HG02840 (cell line): ENCODE results near the gene SLC38A10.

ENCODE experiments used
- ATAC-seq: cut with Tn5 transposase; IDR thresholded peaks from one replicate; pipeline ENCODE4 v1.9.1; 2021; ENCODE audit warnings: mild to moderate bottlenecking, moderate library complexity, moderate number of reproducible peaks; ENCODE audit not compliant: unreplicated experiment, low FRiP score

Gene SLC38A10

DNA sequence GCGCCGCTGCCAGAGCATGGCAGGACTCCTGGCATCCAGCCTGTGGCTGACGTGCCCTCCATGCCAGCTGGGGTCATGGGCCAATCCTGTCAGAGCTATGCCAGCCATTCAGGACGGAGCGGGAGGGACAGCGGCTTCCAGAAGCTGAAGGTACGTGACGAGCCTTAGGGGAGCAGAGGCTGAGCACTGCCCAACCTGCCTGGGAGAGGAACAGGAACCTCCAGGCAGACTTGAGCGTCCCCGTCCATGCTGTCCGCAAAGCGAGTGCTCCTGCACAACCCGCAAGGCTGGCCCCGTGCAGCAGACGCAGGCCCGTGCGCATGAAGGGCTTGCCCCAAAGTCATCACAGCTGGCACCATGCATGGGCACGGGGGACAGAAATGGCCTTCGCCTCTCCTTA lies 34.5 kb downstream of the SLC38A10 start:
- ATAC-seq, result no peak

DNA sequence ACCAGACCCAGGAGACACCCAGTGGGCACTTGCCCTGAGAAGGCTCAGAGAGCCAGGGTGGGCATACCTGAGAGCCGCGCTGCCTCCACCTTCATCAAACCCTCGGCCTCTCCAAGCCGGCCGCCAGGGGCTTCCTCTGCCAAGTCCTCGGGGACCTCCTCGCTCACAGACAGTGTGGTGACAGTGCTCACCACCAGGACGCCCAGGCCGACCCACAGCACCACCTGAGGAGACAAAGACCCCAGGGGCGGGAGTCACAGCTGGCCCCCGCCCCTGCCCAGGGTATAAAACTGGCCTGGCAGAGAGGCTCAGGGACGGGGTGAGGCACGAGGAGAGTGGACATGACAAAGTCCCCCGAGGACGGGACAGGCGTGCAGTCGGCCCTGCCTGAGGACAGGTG lies 34.9 kb downstream of the SLC38A10 start:
- ATAC-seq, result no peak

DNA sequence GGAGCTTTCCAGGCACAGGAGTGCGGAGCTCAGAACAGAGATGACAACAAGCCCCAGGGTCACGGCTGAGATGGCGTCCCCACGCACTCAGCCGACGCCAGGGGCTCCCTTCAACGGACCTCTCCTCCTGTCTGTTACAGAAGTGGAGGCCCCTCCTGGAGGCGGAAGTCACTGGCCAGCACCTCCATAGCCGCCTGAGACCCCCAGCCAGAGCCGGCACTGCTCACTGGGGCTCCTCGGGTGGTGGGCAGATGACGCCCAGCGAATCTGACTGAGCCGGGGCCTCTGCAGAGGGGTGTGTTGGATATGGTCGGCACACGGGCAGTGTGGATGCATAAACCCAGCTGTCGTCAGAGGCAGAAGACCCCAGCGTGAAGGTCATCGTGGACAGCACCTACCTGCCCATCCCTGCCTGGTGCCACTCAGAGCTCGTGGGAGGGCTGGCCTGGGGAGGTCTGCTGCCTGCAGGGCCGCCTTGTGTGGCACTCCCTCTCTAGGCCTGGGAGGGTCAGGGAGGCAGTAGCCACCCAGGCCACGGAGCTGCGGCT lies 36.0 kb downstream of the SLC38A10 start:
- no peak for ATAC-seq

DNA sequence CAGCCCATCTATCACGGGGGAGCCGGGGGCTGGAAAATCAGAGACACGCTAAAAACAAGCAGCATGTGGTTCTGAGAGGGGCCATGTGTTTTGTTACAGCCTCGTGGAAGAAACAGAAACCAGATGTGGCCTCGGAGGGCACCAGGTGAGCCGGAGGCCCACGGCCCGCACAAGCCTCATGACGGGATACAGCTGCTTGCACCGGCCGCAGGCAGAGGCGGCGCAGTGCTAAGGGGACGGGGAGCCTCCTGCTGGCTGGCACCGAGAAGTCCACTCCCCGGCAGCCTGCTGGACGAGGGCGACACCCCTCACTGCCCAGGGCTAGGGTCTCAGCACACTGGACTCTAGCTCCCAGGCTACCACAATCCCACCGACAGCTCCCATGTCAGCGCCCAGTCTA lies 36.8 kb downstream of the SLC38A10 start:
- no peak for ATAC-seq

DNA sequence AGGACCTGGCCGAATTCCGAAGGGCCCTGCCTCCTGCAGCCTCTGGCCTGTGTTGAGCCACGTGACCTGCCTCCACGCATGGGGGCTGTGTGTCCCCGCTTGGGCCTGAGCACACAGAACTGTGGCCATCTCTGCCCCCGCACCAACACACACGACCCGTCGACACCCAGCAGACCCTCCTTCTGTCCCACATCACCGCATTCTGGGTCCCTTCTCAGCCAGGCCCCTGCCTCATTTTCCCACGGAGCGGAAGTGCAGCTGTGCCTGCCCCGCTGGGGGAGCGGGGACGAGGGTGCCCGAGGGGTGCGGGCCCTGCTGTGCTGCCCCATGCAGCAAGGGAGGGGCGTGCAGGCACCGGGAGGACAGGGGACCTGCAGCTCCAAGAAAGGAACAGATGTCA lies 37.6 kb downstream of the SLC38A10 start:
- no peak for ATAC-seq

DNA sequence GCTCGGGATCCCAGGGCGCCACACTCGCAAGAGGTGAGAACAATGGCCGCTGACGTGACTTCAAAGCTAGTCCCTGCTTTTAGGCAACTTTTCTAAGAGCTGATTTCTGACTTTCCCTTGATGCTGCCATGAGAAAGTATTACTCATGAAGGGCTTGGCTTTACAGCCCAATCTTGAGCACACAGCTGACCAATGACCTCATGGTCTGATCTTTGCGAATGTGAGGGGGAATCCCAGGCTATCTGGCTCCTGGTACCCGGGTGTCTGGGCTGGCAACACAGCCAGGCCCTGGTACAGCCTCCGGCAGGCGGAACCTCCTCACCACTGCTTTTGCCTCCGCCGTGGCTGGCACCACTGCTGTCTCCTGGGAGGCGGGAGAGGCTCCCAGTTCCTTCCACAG lies 38.5 kb downstream of the SLC38A10 start:
- ATAC-seq, result no peak

DNA sequence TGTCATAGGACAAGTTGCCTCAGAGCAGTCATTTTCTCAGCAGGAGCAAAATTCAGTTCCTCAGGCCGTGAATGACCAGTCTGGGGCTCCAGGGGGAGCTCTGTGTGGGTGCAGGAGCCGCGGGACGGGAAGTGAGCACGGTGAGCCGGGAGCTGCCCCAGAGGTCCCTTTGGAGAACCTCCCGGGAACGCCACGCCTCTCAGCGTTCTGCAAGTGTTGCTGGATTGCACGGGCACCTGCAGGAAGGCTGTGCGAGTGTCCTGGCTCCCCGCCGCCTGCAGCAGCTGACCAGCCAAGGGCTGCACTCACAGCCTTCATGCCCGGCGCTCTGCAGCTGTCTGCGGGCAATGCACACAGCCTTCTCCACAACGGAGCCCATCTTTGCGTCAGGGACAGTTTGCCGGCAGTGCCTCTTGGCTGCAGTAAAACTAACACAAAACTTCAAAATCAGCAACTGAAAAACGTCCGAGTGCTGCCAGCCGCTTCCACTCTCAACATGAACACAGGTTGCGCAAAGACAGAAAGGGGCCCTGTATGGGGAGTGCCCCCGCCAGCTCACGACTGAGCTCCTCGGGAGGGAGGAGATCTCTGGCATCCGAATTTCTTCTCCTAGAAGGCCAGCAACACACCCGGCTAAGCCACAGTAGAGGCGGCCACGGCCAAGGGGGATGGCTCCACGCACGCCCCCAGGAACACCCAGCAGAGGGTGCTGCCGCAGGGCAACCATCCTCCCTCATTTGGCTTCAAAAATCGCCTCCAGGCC lies 40.0 kb downstream of the SLC38A10 start:
- no peak for ATAC-seq

DNA sequence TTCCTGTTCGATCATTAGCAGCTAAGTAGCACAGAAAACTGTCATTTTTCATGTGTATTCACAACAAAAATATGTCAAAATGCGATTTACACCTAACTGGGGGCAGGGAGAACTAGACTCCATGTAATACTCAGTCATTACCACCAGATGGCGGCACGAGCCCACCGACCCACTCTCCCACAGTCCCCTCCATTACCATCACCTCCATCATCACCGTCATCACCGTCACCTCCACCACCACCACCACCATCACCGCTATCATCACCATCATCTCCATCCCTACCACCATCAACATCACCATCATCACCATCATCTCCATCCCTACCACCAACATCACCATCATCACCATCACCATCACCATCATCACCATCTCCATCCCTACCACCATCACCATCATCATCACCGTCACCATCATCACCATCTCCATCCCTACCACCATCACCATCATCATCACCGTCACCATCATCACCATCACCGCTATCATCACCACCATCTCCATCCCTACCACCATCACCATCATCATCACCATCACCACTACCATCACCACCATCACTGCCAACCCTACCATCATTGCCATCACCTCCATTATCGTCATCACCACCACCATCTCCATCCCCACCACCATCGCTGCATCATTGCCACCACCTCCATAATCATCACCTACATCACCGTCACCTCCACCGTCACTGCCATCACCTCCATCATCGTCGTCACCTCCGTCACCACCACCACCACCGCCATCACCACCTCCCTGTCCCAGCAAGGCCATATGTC lies 41.6 kb downstream of the SLC38A10 start:
- no peak for ATAC-seq

DNA sequence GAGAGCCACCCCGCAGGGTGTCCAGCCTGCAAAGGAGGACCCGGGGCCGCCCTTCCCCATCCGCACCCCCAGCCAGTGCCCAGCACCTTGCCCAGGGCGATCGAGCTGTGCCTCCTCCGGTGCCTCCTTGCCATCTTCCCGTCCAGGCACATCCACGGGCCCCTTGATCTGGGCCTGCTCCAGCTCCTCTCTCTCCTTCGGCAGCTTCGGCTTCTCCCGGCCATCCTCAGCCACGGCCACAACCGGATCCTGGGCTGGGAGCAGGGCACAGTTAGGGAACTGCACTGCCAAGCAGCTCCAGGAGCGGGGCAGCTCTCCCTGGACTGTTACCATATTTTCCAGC lies 42.1 kb downstream of the SLC38A10 start:
- ATAC-seq, result no peak

DNA sequence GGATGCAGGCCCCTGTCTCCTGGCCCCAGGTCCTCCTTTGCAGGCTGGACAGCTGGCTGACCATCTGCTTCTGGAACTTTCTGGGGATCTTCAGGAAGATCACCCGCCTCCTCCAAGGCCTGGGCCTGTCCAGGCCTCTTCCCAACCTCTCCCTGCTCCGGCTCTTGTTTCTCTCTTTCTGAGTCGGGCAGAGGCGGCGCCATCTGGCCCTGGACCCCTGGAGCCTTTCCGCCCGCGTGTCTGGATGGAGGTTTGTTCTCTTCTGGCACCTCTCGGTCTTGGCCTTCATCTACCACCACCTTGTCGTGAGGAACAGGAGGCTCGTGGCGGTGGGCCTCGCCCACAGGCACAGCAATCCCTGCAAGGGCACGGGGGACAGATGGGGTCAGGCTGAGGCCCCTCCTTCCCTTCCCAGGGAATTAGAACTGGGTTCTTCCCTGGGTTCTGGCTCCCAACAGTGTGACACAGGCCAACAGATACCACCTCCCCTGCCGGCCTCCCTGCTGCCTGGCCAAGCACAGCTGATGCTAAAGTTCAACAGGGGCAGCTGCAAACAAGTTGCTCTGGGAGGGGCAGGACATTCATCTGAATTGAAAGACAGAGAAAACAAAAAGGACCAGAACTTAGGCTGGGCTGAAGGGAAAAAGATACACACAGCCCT lies 42.7 kb downstream of the SLC38A10 start:
- ATAC-seq, result no peak

DNA sequence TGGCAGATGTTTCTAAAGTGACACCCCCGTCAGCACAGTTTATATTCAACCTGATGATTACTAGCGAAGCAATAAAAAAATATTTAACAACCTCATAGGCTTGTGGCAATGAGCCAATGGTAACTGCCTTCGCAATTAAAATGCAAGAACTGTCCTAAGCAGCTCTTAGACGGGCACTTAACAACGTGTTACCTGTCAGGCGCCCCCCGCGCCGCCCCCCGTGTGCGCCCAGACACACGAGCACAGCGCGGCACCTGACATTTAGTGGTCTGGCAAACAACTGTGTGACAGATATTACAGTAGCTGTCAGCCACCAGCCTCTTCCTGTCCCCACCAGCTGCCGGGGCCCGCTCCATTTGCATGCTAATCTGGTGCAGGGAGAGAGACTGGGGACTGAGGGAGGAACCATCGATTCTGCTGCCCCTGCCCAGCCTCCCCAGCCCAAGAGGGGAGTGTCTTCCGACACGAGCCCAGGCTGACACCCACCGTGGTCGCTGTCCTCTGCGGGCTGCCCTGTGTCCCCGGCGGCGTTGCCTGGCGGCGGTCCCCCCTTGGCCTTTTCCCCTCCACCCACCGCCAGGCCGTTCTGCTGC lies 43.3 kb downstream of the SLC38A10 start:
- no peak for ATAC-seq

DNA sequence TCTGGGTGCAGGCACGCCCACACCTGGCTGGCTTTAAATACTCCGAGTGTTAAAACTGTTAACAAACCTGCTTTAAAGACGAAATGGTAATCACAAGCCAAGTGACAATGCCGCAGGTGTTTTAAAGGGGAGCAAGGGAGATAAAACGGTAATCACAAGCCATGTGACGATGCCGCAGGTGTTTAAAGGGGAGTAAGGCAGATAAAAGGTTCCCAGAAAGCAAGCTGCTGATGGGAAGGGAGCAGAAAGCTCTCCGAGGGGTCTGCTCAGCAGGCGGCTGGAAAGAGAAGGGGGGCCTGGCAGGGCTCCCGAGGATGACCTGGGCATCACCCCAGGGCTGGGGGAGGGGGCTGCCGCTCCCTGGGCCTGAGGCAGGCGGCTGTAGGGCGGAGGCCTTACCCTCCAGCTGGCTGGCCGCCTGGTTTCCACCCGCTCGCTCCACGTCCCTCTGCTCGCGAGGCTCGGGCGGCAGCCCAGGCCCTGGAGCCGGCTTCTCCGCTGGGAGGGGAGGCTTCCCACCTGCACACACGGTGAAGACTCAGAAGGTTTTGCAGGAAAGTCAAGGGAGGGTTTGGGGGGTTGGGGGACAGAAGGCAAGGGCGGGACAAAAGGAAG lies 43.9 kb downstream of the SLC38A10 start:
- no peak for ATAC-seq

DNA sequence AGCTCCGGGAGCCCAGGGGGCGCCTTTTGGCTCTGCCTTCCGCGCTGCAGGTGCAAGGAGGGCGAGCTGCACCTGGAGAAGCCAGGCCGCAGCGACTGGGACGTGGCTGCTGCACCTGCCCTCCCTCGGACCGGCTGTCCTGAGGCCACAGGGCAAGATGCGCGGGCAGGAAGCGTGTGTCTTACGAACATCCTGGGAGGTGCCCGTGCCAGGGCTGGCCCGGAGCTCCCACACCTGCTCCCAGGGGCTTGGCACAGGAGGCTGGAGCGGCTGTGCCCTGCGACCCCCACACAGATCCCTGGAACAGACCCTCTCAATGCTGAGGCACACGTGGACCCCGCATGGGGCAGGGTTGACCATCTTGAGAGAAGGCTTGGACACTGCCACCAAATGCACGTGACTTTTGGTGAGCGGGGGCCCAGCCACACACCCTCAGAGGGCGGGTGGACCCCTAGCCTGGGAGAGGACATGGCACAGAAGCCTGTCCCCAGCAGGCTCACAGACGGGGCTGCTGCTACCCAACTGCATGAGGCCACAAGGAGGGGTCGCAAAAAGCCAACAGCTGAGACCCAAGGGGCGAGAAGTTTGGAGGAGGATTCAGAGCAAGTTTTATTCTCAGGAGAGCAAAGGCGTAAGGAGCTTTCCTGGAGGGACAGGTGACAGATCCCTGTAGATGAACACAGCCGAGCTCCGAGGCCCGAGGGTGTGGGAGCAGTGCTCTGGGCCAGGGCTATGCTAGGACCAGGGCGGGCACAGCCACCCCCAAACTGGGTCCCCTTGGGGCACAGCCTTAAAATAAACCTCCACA lies 44.6 kb downstream of the SLC38A10 start:
- no peak for ATAC-seq

DNA sequence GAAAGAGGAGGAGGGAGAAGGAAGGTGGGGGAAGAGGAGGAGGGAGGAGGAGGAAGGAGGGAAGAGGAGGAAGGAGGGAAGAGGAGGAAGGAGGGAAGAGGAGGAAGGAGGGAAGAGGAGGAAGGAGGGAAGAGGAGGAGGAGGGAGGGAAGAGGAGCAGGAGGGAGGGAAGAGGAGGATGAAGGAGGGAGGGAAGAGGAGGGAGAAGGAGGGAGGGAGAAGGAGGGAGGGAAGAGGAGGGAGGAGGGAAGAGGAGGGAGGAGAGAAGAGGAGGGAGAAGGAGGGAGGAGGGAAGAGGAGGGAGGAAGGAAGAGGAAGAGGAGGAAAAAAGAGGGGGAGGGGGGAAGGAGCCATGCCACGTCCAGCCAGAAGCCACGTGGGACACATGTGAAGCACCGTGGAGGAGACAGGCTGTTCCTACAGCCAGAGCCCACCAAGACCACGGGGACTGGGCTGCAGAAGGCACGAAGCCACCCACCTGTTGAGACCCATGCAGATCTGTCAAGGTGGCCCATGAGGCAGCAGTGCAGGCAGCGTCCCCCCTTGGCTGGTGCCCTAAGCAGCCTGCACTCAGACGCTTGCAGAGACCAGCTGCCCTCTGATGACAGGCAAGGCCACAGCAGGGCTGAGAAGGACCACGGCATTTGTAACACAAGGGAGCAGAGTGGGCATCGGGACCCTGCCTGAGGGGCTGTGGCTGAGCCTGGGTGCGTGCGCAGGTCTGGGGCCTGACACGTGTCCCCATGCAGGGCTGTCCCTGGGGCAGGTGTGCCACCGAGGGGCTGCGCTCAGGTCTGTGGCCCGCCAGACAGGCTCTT lies 45.7 kb downstream of the SLC38A10 start:
- ATAC-seq, result no peak

DNA sequence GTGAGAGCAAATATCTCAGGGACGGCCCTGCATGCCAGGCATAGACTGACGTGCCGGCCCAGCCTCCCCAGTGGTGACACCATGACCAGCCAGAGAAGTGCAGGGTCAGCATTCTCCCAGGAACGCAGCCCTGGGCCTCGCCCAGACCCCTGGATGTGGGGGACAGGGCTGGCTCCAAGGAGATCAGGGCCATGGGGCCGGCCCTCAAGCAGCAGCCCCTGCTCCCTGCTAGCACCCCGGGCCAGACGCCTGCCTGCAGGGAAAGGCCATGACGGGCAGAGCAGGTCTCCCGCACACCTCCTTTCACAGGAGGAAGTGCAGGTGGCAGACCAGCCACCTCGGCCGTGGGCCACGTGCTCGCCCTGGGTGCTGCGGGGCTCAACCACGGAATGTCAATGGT lies 46.5 kb downstream of the SLC38A10 start:
- ATAC-seq, result no peak

DNA sequence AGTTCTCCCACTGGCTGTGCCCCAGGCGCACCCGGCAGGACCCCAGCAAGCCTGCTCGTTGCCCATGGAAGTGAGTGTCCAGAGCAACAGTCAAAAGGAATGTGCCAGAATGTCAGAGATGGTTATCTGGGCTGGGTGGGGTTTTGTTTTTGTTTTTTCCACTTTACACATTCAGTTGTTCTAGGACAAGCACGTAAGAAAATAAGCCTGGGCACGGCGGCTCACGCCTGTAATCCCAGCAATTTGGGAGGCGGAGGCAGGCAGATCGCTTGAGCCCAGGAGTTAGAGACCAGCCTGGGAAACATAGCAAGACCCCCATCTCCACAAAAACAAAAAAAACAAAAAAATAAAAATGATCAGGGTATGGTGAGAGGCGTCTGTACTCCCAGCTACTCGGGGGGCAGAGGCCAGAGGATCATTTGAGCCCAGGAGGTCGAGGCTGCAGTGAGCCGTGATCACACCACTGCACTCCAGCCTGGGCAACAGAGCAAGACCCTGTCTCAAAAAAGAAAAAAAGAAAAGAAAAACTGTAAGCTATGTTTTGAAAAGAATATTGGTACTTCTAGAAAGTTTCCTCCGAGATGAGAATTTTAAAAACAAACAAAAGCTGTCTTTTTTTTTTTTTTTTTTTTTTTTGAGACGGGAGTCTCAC lies 47.6 kb downstream of the SLC38A10 start:
- ATAC-seq, result no peak

DNA sequence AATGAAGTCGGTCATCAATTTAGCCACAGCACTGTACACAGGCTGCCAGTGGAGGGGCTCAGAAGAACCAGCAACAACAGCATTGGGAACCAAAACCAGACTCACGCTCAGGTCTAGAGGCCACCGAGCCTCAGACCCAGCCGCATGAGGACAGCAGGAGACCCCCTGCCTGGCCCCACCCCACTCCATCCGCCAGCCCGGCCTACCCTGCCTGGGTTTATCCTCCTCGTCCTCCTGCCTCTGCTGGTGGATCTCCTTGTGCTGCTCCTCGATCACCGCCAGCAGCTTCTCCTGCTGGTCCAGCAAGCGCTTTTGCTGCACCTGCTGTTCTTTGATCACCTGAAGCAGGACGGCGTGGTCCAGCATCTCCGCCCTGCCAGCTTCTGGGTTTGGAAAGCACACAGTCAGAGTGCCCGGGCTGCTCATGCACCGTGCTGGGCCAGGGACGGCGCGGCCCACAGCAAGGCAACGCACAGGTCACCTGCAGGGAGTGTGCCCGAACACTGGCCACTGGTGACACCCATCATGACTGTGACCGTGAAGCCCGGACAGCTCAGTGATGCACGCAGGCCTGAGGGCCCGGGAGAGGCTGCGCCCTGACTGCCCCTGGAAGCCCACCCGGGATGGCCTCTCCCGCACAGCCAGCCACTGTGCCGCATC lies 48.3 kb downstream of the SLC38A10 start:
- no peak for ATAC-seq

DNA sequence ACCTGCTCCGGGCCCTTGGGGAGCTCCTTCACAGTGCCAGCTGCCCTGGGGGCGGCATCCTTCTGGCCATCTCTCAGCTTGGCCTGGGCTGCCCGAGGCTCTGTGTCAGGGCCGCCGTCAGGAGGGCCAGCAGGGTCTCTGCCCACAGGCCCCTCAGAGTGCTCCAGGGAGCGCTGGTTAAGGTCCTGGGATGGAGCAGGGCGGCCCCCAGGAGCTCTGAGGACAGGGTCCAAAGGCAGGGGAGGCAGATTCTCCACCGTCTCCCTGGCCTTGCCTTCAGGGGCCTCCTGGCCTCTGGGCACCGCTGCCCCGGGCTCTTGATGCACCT lies 48.8 kb downstream of the SLC38A10 start:
- ATAC-seq, result no peak
